Medulla oblongata (tissue), 1 donor: ENCODE measurements around the gene B3GAT2.

Source experiments
- DNase-seq: peaks from one replicate; pipeline ENCODE4 v3.0.0-alpha.2; 2015; ENCODE audit errors: extremely low spot score

The B3GAT2 gene

DNA sequence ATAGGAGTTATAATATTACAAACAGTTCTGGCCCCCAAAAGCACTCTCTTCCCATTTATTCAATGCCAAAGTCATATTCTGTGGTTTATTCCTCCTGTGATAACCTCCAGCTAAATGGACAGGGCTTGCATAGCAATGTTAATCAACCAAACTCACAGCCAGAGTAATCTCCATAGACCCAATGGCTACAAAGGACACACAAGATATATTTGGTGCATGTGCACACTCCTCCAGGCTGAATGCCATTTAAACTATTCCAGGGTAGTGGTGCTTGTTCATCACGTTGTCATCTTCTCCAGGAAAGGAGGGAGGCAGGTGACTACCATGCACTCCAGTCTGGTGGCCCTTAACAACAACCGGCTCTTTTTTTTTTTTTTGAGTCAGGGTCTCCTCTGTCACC lies 56.8 kb downstream of the B3GAT2 start:
- no peak for DNase-seq

GRCh38 chr6:70894001-70894400 lies 62.9 kb downstream of the B3GAT2 start:
- DNase-seq, result no peak

- no peak for DNase-seq
Measured at GRCh38 chr6:70889270-70889669, 67.6 kb downstream of the B3GAT2 start.

GRCh38 chr6:70886661-70887060 lies 70.2 kb downstream of the B3GAT2 start:
- no peak for DNase-seq

GRCh38 chr6:70886071-70886470 lies 70.8 kb downstream of the B3GAT2 start:
- DNase-seq, result no peak

DNA sequence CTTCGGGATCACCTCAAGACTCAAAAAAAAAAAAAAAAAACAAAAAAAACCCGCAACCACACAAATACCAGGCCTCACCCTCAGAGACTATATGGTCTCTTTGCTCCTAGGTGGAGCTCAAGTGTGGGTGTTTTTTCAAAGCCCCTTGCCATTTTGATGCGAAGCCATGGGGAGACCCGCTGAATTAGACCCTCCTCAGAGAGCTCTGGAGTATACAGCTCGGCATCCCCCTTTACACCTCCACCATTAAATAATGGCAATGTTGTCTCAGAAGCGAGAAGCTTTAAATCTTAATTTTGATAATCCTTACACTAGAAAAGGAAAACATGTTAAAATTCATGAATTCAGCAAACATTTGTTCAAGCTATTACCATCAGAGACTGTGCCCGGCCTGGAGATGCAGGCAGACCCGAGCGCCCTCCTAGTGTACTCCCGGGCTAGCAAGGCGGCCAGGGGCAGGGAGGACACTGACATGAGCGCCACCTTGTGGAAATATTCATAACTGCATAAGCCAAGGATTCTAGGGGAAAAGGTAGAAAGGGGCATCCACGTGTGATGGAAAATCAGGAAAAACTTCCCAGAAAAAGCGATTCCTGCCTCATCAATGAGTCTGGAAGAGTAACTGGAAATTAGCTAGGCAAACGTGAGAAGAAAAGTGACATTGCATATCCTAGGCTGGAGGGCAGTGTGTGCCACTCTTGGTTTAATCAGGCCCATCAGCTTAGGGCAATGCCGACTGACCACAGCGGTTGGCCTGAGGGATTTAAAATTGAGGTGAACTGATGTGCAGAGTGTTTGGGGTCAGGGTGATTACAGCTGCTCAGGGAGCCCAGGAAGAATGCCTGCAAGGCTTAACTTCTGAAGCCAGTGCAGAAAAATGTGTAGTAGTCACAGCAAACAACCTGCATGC lies 72.5 kb downstream of the B3GAT2 start:
- DNase-seq, result peak; percentile 81

DNA sequence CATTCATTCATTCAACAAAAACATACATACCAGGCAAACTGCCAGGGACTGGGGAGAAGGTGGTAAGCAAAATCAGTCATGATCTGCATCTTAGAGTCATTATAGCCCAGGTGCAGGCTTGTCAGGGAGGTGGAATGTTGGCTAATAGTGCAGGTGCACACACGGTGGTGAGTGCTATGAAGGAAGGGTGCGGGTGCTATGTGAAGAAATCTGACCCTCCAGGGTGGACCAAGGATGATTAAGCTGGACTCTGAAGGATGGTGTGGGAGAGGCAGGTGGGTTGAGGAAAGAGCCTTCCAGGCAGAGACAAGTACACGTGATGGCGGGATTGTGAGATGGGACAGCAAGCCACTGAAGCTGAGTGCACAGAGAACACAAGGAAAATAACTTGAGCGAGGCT lies 77.4 kb downstream of the B3GAT2 start:
- no peak for DNase-seq

DNA sequence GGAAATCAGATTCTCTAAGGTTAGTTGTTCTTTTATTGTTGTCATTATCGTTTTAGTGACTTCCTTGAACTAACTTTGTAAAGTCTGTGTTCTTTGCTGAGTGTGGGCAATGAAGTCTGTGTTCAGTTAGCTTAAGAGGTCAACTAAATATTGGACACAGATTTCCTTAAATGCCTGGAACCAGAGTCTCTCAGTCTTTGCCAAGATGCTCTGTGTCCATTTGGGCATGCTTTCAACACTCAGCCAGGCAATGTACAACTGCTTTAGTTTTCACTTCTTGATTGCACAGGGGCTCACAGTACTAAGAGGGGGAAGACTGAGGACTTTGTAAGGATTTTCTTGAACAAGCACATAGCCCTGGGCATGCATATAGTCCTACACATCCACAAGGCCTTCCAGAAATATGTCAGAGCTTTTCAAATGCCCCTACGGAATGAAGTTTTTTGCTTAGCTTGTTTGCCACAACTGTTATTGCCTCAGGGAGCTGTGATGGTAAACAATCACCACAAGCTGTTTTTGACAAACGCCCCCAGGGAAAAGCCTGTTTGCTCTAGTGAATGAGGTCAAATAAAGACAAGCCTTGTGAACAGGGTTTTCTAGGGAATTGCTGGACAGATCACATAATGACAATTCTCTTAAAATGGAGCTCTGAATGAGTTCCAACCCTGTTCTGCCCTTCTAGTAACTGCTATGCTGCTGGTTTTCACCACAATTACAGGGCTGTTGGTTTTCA lies 82.5 kb downstream of the B3GAT2 start:
- no peak for DNase-seq

- no peak for DNase-seq
Measured at GRCh38 chr6:70872469-70872868, 84.4 kb downstream of the B3GAT2 start.

DNA sequence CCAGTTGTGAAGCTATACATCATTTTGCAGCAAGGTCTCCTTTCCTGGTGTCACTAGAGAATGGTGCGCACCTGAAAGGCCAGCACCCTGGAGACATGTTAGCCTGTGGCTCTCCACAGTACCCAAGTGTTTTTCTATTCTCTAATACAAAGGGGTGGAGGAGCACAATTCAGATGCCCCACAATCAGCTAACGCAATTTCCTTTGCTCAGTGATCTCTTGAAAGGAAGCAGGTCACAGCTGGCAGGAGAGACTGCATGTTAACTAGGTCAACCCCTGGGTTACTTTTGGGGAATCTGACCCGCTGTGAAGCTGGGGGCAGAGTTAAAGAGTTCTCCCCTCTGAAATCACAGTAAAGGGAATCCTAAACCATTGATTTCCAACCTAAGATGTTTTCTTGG lies 92.5 kb downstream of the B3GAT2 start:
- DNase-seq, result no peak

- no peak for DNase-seq
Measured at GRCh38 chr6:70863343-70863742, 93.5 kb downstream of the B3GAT2 start.

- DNase-seq, result no peak
Measured at GRCh38 chr6:70860920-70861319, 95.9 kb downstream of the B3GAT2 start.

GRCh38 chr6:70860045-70860444 lies 96.8 kb downstream of the B3GAT2 start:
- DNase-seq, result no peak

DNA sequence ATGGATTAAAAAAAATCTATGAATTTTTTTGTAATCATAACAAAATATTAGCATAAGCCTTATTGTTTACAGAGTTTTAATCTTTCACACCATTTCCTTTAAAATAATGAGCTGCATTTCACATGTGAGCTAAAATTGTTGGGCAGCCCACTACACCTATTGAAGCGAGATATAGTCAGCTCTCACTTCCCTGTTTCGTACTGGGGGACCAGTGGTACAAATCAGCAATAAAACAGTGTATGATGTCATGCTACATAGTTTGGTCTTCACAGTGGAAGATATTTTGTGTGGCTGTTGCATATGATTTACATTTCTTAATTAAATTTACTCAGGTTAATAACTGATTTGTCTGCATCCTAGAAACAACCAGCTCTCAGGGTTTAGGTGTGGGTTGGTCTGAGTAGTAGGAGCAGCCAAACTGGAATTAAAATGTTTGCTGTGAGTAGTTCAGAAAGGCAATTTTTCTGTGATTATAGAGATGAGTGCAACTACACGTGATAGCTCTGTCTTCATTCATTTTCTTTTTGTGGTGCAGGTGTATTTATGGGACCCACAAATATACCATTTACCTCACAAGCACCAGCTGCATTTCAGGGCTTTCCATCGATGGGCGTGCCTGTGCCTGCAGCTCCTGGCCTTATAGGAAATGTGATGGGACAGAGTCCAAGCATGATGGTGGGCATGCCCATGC lies 99.3 kb downstream of the B3GAT2 start:
- no peak for DNase-seq

- DNase-seq, result no peak
Measured at GRCh38 chr6:70852667-70853246, 104.1 kb downstream of the B3GAT2 start.

DNA sequence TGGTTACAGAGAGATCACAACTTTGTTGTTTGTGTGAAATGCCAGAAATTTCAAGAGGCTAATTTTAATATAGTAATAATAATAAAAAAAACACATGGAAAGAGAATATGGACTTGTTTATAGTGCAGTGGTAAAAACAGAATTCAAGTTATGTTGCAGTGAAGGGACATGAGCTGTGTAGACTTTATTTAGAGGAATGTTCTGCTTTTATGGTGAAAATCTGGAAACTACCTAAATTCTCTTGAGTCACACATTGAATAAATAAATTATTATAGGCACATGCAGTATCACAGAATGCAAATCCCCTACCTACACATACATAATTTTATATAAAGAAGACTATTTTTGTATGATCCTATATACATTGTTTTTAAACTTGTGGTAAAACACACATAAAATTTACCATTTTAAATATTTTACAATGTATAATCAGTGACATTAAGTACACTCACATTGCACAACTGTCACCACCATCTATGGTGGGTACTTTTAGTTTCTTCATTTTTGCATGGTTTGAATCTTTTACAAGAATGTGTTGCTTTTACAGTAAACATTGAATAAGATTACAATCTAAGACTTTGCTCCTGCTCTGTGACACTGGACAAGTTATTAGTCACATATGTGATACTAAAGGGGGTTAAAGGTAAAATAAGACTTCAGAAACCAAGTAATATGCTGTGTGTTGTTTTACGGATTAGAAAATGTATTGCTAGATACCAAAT lies 107.4 kb downstream of the B3GAT2 start:
- DNase-seq, result no peak

DNA sequence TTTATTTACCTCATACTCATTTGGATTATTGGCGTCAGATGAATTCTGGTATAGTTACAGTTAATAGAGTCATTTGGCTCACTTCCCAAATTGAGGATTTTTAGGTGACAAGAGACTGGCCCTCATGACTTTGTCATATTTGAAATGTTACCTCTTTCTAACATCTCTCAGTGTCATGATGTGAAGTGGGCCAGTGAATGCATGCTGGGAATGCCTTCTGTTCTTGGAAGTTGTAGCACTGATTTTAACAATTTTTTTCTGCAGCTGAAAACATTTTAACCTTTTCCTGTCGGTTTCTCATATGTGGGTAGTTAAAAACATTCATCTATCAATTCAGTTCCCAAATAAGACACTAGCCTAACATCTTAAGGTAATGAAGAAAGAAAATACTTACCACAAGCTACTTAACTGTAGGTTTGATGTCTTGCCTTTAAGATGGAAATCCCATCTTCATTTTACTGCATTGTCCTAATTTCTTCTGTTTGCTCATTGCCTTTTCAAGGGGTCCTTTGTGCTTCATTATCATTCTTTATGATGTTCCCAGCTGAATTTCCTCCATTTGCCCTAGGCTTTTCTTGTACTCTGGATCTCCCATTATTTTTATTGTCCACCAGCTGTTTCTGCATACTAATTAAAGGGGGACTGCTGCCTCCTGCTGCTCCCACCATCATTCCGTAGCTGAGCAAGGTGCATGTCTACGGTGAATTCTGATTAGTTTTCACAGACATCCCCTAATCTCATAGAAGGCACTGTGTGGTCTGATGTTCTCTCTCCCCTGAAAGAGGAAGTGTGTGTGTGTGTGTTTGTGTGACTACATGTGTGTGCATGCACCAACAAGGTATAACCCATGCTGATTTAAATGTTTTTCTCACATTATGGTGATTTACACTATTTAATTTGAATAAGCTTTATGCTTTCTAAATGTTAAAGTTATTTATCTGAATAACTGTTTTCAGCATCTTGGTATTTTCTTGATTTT lies 109.5 kb downstream of the B3GAT2 start:
- no peak for DNase-seq

GRCh38 chr6:70846207-70846835 lies 110.5 kb downstream of the B3GAT2 start:
- DNase-seq, result no peak

DNA sequence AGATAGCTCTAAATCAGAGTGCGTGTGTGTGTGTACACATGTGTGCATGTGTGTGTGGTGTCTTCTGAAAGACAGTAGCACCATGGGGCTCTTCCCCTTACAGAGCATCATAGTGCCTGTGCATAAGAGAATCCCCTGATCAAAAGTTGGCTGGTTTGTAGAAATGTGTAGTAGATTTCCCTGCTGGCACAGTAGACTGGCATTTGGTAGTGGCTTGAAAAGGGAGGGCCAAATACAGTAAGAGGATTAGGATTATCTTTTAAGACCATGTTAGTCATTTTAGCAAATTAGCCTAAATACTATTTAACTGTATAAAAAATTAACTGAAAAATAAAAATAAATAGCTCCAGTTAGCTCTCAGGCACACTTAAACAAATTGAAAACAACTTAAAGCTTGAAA lies 112.6 kb downstream of the B3GAT2 start:
- DNase-seq, result no peak
